NK-92 (cell line): Measurements from ENCODE around the gene HMBS.

Source experiments
- DNase-seq: peaks from one replicate; lab custom pipeline; 2025; ENCODE audit not compliant: unreplicated experiment; lab: John Stamatoyannopoulos, UW

HMBS gene

DNA sequence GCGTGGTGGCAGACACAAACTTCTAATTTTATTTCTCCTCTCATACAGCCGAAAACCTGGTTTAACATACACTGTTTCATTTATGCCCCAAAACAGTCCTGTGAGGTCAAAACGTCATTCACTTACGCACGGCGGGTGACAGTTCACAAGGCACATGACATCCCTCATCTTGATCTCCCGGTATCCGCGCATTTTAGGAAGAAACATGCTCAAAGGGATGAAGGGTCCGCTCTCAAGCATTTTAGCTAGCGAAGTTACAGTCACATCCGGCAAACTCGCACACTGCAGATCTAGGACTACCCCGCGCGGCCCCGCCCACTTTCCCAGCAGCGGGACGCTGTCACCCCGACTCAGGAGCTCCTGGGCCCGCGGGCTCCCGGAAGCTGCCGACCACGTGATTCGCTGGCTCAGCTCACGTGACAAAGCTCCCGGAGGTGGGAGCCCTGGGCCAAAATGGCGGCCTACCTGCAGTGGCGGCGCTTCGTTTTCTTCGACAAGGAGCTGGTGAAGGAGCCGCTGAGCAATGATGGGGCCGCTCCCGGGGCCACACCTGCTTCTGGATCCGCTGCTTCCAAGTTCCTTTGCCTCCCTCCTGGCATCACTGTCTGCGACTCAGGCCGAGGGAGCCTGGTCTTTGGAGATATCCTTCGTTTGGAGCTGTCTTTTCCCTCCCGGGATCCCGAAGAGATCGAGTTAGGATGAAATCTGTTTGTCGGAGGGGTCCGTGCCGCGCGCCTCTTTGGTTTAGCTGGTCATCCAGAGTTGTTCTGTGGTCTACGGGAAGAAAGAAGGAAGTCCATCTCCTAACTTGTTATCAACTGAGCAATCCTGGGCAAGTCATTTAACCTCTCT, 17.1 kb upstream of the HMBS start, which contains the start of gene VPS11:
Gene VPS11, plus strand, starts transcription at position 448 of the 852 bp plus-strand sequence. Its CDS starts 6 bp downstream, at position 454.
- DNase-seq, result peak; percentile 87

DNA sequence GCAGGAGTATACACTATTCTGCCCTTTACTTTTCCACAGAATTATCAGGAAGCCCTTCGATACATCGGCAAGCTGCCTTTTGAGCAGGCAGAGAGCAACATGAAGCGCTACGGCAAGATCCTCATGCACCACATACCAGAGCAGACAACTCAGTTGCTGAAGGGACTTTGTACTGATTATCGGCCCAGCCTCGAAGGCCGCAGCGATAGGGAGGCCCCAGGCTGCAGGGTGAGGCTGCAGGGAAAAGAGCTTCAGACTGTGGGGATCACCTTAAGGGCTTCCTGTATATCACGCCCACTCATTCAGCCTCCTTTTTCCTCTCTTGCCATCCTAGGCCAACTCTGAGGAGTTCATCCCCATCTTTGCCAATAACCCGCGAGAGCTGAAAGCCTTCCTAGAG, 6.8 kb upstream of the HMBS start:
- DNase-seq, result no peak

GRCh38 chr11:119078675-119079420, 5.8 kb upstream of the HMBS start:
- no peak for DNase-seq

GRCh38 chr11:119081682-119082260, 2.9 kb upstream of the HMBS start:
- DNase-seq, result no peak

DNA sequence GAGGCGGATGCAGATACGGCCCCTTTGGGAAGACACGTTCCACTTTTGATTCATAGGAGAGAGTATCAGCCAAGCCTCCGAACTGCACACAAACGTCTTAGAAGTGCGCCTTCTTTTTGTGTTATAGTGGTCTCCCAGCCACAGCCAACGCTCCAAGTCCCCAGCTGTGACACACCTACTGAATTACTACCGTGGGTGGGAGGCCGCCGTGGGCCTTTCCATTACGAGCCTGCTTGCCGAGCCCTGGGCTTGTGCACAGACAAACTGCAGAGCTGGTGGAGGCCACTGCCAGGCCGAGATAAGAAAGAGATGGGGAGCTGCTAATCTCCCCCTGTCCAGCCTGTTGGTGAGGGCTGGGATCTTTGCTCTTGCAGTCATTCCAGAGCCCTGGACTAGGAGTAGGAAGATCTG, 761 bp downstream of the HMBS start:
- no peak for DNase-seq

GRCh38 chr11:119087123-119087522, 2.4 kb downstream of the HMBS start:
- no peak for DNase-seq

DNA sequence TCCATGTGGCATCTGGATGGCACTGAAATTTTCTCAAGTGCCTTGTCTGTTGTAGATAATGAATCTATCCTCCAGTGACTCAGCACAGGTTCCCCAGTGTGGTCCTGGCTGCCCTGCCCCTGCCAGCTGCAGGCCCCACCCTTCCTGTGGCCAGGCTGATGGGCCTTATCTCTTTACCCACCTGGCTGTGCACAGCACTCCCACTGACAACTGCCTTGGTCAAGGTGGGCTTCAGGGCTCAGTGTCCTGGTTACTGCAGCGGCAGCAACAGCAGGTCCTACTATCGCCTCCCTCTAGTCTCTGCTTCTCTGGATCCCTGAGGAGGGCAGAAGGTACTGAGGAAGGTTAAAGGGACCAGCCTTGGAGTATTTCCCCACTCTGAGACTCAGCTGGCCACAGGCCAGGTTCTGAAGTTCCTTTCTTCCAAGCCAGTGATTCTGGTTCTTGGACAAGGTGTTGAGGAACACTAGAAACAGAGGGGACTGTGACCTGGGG, 3.1 kb downstream of the HMBS start:
- no peak for DNase-seq

DNA sequence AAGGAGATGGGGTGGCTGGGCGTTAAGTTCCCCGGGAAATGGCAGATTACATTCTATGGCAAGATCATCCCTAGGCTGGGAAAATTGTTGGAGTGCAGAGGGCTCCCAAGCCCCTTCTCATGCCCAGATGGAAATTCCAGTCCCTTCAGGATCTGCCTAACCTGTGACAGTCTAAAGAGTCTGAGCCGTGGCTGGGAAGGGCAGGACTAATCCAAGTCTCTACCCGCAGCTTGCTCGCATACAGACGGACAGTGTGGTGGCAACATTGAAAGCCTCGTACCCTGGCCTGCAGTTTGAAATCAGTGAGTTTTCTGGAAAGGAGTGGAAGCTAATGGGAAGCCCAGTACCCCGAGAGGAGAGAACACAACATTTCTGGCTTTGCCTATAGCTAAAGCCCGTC, 3.7 kb downstream of the HMBS start:
- no peak for DNase-seq

- DNase-seq, result no peak
Observed at GRCh38 chr11:119089319-119089718, 4.6 kb downstream of the HMBS start.

DNA sequence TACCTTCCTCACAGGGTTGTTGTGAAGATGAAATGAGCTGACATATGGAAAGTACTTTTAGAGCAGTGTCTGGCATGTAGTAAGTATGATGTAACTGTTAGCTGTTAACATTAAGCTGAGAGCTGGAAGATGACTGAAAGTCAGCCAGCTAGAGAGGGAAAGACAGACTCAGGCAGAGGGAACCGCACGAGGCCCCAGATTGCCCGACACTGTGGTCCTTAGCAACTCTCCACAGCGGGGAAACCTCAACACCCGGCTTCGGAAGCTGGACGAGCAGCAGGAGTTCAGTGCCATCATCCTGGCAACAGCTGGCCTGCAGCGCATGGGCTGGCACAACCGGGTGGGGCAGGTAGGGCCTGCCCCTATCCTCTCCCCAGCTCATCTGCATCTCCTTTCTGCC, 6.5 kb downstream of the HMBS start:
- DNase-seq, result no peak

DNA sequence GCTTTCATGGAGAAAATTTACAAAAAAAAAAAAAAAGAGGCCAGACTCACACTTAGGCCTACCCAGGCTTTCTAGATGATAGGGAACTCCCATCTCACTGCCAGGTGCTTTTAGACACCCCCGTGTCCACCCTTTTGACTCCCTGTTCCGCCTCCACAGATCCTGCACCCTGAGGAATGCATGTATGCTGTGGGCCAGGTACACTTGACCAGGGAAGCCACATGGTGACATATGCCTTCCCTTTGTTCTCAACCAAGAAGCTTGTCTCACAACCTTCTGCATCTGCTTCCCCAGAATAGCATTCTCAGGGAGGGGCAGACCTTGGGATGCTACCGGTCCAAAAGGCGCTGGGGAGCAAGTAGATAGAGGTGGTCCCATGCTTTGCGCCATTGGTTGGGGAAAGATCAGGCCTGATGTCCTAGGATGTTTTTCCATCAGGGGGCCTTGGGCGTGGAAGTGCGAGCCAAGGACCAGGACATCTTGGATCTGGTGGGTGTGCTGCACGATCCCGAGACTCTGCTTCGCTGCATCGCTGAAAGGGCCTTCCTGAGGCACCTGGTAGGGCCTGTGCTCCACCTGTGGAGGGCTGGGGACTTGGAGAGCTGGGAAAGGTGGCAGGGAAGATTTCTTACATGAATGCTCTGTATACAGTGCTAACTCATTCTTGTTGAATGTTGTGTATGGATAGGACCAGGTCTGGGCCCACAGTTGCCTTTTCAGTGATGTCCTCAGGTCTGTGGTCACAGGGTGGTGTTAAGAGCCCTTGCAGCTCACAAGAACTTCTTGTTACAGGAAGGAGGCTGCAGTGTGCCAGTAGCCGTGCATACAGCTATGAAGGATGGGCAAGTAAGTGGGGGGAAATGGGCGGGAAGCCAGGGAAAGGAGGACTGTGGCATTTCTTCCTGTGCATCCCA, 7.5 kb downstream of the HMBS start:
- DNase-seq, result no peak

DNA sequence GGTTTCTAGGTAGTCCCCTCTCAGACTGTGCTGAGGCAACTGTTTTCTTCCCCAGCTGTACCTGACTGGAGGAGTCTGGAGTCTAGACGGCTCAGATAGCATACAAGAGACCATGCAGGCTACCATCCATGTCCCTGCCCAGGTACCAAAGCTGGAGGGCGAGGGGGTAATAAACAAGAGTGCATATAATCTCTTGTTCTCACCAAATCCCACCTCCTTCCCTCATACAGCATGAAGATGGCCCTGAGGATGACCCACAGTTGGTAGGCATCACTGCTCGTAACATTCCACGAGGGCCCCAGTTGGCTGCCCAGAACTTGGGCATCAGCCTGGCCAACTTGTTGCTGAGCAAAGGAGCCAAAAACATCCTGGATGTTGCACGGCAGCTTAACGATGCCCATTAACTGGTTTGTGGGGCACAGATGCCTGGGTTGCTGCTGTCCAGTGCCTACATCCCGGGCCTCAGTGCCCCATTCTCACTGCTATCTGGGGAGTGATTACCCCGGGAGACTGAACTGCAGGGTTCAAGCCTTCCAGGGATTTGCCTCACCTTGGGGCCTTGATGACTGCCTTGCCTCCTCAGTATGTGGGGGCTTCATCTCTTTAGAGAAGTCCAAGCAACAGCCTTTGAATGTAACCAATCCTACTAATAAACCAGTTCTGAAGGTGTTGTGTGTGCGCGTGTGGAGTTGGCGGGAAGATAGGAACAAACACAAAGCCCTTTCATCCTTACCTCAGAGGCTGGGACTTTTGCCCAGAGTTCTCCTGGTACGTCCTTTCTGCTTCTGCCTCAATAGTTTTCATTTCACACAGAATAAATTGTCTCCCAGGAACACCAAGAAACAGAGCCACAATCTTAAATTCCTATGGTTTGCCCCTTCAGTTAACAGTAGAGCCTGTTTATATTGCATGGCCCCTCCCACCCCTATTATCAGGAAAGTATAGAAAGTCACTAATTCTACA, 8.5 kb downstream of the HMBS start:
- DNase-seq, result no peak

DNA sequence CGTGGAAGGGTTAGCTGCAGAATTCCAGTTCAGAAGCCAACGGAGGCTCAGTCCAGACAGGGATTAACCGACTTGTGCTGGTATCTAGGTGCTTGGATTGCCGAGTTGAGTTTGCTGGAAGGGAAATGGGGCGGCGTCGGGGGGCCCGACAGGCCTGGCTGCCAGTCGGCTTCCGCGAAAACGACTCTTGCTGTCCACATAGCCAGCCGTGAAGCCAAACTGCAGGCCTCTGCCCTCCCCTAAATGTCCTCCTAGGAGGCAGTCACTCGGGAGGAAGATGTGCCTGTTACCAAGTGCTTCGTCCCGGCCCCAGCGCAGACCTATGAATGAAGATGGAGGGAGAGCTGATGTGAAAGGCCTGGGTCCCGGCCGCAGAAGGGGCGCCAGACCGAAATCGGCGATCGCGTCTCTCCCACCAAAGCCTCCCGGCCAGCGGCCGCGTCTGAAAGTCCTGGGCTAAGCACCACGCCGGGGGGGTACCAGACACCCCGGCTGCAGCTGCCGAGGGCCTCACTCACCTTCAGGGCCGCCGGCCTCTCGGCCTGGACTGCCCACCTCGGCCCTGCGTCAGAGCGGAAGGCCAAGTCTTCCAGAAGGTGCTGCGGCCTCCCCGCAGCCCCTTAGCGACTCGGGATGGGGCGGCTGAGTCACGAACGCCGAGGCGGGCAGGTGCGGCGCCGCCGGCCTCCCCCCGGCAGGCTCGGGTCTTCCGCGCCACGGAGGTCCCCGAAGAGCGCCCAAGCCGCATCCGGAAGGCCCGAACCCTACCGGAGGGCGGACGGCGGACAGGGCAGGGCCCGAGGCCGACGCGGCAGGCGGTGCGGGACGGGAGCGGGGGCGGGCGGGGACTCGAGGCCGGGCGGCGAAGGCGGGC, 9.5 kb downstream of the HMBS start:
- no peak for DNase-seq

DNA sequence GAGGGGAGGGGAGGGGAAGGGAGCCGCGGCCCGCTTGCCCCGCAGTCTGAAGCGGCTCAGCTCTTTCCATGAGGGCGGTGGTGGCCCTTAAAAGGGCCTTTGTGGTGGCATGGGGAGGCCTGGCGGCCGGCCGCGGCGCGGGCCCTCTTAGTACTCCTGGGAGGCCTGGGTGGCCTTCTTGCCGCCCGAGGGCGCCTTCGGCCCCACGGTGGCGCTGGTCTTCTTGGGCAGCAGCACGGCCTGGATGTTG, 10.1 kb downstream of the HMBS start:
- no peak for DNase-seq

GRCh38 chr11:119095066-119095880, 10.6 kb downstream of the HMBS start:
- DNase-seq, result peak; percentile 98

DNA sequence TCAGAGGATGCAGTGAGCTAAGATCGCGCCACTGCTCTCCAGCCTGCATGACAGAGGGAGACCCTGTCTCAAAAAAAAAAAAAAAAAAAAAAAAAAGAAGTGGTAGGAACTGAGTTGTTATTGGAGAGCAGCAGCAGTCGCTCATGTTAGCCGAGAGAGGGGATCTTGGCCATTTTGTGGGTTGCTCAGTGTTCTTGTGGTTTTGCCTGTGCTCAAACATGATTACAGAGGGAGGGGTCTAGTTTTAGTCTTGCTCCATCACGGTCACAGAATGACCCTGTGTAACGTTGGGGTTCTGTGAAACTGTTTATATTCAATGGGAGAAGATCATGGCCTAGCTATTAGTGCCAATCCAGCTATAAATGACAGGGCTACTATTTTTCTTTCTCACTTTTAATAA, 15.0 kb downstream of the HMBS start:
- DNase-seq, result no peak

- no peak for DNase-seq
Observed at GRCh38 chr11:119100246-119100970, 15.7 kb downstream of the HMBS start.
